Caco-2 (cell line): ENCODE data around the gene PIM1. TPM values are rescaled to one million over a fixed set of nuclear protein-coding genes. Genes with fewer than 3 reads are reported as not detected.
"Not testable (repeated sequence)": the region's sequence is repeated elsewhere in the genome, so short reads cannot be mapped to it uniquely, and the experiment has no call there.

Experiments
- BruUV-seq: library from RNA; stranded (reverse); fragments of 400-500 nt; replicated peaks from 2 replicates; lab custom pipeline; 2021; lab: Mats Ljungman, UMichigan
- CTCF ChIA-PET: fragments of 300-600 bp; sonication (Branson Sonifier 250); formaldehyde crosslinking; loops from one replicate; lab custom pipeline; 2022; ENCODE audit warnings: antibody characterized with exemption; lab: Charles Lee
- POLR2A ChIA-PET: fragments of 300-600 bp; sonication (Branson Sonifier 250); formaldehyde crosslinking; loops from one replicate; lab custom pipeline; 2022; ENCODE audit warnings: antibody characterized with exemption; lab: Charles Lee
- DNase-seq, 2 experiments: peaks; one replicate each; pipeline versions ENCODE4 v3.0.0 to v3.0.0-alpha.2; 2020 to 2022
- H3K27me3 ChIP-seq: replicated peaks from 2 replicates; pipeline ENCODE4 v1.6.0; 2011; ENCODE audit warnings: low read length; ENCODE audit not compliant: control insufficient read depth, insufficient read depth
- H3K36me3 ChIP-seq: 2 replicates; pipeline ENCODE4 v1.5.1; 2011; ENCODE audit warnings: low read length; ENCODE audit not compliant: control insufficient read depth, insufficient read depth
- H3K4me1 ChIP-seq: fragments of 250-450 bp; sonication (Bioruptor Pico); 2 replicates; pipeline ENCODE4 v1.5.1; 2020; ENCODE audit warnings: mild to moderate bottlenecking
- H3K4me3 ChIP-seq: 2 replicates; pipeline ENCODE4 v1.5.1; 2011; ENCODE audit warnings: low read depth, mild to moderate bottlenecking, control low read depth, low read length
- H3K9me3 ChIP-seq: fragments of 250-450 bp; sonication (Bioruptor Pico); 2 replicates; pipeline ENCODE4 v1.5.1; 2020; ENCODE audit warnings: mild to moderate bottlenecking, moderate library complexity
- H3K27ac Mint-ChIP-seq: one replicate; pipeline ENCODE4 v1.8.0; 2022; ENCODE audit warnings: mixed read lengths; ENCODE audit not compliant: unreplicated experiment
- H3K27me3 Mint-ChIP-seq: one replicate; pipeline ENCODE4 v1.8.0; 2022; ENCODE audit warnings: mixed read lengths; ENCODE audit not compliant: insufficient read depth, unreplicated experiment
- H3K36me3 Mint-ChIP-seq: one replicate; pipeline ENCODE4 v1.8.0; 2022; ENCODE audit warnings: mild to moderate bottlenecking, mixed read lengths; ENCODE audit not compliant: insufficient read depth, unreplicated experiment
- H3K4me1 Mint-ChIP-seq: one replicate; pipeline ENCODE4 v1.8.0; 2022; ENCODE audit warnings: low read depth, mixed read lengths; ENCODE audit not compliant: unreplicated experiment
- H3K4me3 Mint-ChIP-seq: one replicate; pipeline ENCODE4 v1.8.0; 2022; ENCODE audit warnings: mild to moderate bottlenecking, moderate library complexity, mixed read lengths; ENCODE audit not compliant: unreplicated experiment
- H3K9me3 Mint-ChIP-seq: one replicate; pipeline ENCODE4 v1.8.0; 2022; ENCODE audit warnings: mixed read lengths; ENCODE audit not compliant: unreplicated experiment
- CTCF ChIP-seq, 2 experiments: fragments of 200-600 bp in 1 of 2; IDR thresholded peaks; 1 replicate in 1 of 2; 2 replicates in 1 of 2; pipeline versions ENCODE4 v1.5.1 to v1.8.0; 2011 to 2022; ENCODE audit warnings: antibody characterized with exemption in 1 of 2, control low read depth in 1 of 2, inconsistent platforms in 1 of 2, low read depth in 1 of 2, low read length in 1 of 2, mild to moderate bottlenecking in 1 of 2, moderate library complexity in 1 of 2; ENCODE audit not compliant: insufficient read depth in 1 of 2, severe bottlenecking in 1 of 2, unreplicated experiment in 1 of 2
- intact Hi-C: fragments of 100-400 bp; cut with micrococcal nuclease; formaldehyde crosslinking; loops from one replicate; pipeline ENCODE4 v1.10.0; 2022; ENCODE audit not compliant: unreplicated experiment
- total RNA-seq: library from RNA; stranded (reverse); gene quantifications from 2 replicates; pipeline ENCODE4 v1.2.3, GENCODE V29; 2022

PIM1 gene
- total RNA-seq, 1 experiment from 2014 or later = 48.3 TPM

- Histone ChIP-seq H3K36me3 (no peaks in the 10 kb centered on the region), H3K4me1 (no peaks in the 10 kb centered on the region), H3K27me3 (no peaks in the 10 kb centered on the region), H3K4me3 (no peak overlapping the region), H3K9me3 (no peaks in the 10 kb centered on the region)
- Mint-ChIP-seq H3K27ac (peak overlapping the region; percentile 45), H3K4me3 (no peak overlapping the region), H3K27me3 (no peaks in the 10 kb centered on the region), H3K9me3 (no peaks in the 10 kb centered on the region), H3K36me3 (no peaks in the 10 kb centered on the region), H3K4me1 (no peaks in the 10 kb centered on the region)
- CTCF ChIA-PET = no interaction called here
- DNase-seq = no peak
- no TSS peak for BruUV-seq
- TF ChIP-seq CTCF (IDR thresholded peaks at IDR 0.05; ENCODE audit: insufficient read depth in 1 of 2, low read depth in 1 of 2, low read length in 1 of 2, severe bottlenecking in 1 of 2, unreplicated experiment in 1 of 2) = no peak
- POLR2A ChIA-PET = no interaction called here
- intact Hi-C loops = no loop called here
Observed at GRCh38 chr6:37182736-37183590, 13.0 kb downstream of the PIM1 start.

GRCh38 chr6:37185949-37186720 lies 16.2 kb downstream of the PIM1 start:
- not testable (repeated sequence) for H3K4me1 Mint-ChIP-seq

GRCh38 chr6:37187321-37188022 lies 17.5 kb downstream of the PIM1 start:
- ChIA-PET CTCF (interaction anchor here (1.0 to 1.5 kb wide), 3 partner anchors 23 to 170 kb away, joined by 3 to 6 read pairs (median 3); no protein-coding TSS in a partner anchor), POLR2A (no interaction called here)
- intact Hi-C loops = no loop called here
- no peak overlapping the region for H3K4me3 Mint-ChIP-seq
- H3K9me3 Mint-ChIP-seq = no peaks in the 10 kb centered on the region
- TF ChIP-seq CTCF (IDR thresholded peaks at IDR 0.05; ENCODE audit: insufficient read depth in 1 of 2, low read depth in 1 of 2, low read length in 1 of 2, severe bottlenecking in 1 of 2, unreplicated experiment in 1 of 2) = no peak
- no peak for DNase-seq
- H3K9me3 ChIP-seq = no peaks in the 10 kb centered on the region
- H3K27me3 Mint-ChIP-seq = no peaks in the 10 kb centered on the region
- no peaks in the 10 kb centered on the region for H3K36me3 ChIP-seq
- H3K36me3 Mint-ChIP-seq = no peaks in the 10 kb centered on the region
- peaks cover 3% of the 10 kb centered on the region for H3K4me1 Mint-ChIP-seq
- no TSS peak for BruUV-seq
- H3K4me3 ChIP-seq = no peak overlapping the region
- H3K4me1 ChIP-seq = no peaks in the 10 kb centered on the region
- no peaks in the 10 kb centered on the region for H3K27me3 ChIP-seq
- H3K27ac Mint-ChIP-seq = no peak overlapping the region

More at GRCh38 chr6:37185949-37186720, 16.2 kb downstream of the PIM1 start:
- BruUV-seq, H3K36me3 ChIP-seq, H3K4me3 ChIP-seq, H3K4me1 ChIP-seq, H3K27ac Mint-ChIP-seq, intact Hi-C loops, H3K36me3 Mint-ChIP-seq, POLR2A ChIA-PET, H3K27me3 Mint-ChIP-seq, H3K27me3 ChIP-seq, H3K9me3 Mint-ChIP-seq, DNase-seq, H3K9me3 ChIP-seq, H3K4me3 Mint-ChIP-seq: not testable (repeated sequence)
- CTCF ChIA-PET = interaction anchor here (0.7 to 1.5 kb wide), 2 partner anchors 82 to 134 kb away, joined by 6 to 7 read pairs; no protein-coding TSS in a partner anchor
